Omental fat pad (tissue), 4 donors: ENCODE measurements around the gene C10orf62. TPM values are rescaled to one million over a fixed set of nuclear protein-coding genes. Genes with fewer than 3 reads are reported as not detected.
A peak's percentile ranks its signal among the peaks of the same experiment; 100 is the strongest.
"Not testable (repeated sequence)": the region's sequence is repeated elsewhere in the genome, so short reads cannot be mapped to it uniquely, and the experiment has no call there.

Experiments
- ATAC-seq: fragments of 150-250 bp; one replicate; pipeline ENCODE4 v1.9.1; 2016; ENCODE audit warnings: mild to moderate bottlenecking, moderate library complexity; ENCODE audit not compliant: low FRiP score
- DNase-seq: peaks from one replicate; pipeline ENCODE4 v3.0.0-alpha.2; 2019; ENCODE audit warnings: low spot score
- total RNA-seq, 4 donors: library from RNA; depleted of rRNA; stranded (reverse); fragments of >200 nt; gene quantifications; one replicate each; pipeline ENCODE4 v1.1.0, GENCODE V29; 2016
- TF ChIP-seq, protein P1 (sequence below), 3 donors: fragments of 450-650 bp; IDR thresholded peaks; one replicate each; pipeline ENCODE4 v1.5.1; 2016 to 2017; ENCODE audit warnings: antibody characterized with exemption in 3 of 3, mild to moderate bottlenecking in 3 of 3, moderate library complexity in 2 of 3

C10orf62 gene
- total RNA-seq, 4 donors from 2014 or later = 0.88 to 1.2 TPM; not detected in 2

- ATAC-seq = no peak
- no peak for DNase-seq
- TF ChIP-seq, protein P1, sequence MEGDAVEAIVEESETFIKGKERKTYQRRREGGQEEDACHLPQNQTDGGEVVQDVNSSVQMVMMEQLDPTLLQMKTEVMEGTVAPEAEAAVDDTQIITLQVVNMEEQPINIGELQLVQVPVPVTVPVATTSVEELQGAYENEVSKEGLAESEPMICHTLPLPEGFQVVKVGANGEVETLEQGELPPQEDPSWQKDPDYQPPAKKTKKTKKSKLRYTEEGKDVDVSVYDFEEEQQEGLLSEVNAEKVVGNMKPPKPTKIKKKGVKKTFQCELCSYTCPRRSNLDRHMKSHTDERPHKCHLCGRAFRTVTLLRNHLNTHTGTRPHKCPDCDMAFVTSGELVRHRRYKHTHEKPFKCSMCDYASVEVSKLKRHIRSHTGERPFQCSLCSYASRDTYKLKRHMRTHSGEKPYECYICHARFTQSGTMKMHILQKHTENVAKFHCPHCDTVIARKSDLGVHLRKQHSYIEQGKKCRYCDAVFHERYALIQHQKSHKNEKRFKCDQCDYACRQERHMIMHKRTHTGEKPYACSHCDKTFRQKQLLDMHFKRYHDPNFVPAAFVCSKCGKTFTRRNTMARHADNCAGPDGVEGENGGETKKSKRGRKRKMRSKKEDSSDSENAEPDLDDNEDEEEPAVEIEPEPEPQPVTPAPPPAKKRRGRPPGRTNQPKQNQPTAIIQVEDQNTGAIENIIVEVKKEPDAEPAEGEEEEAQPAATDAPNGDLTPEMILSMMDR (IDR thresholded peaks at IDR 0.05) = no peak
These were observed 41.6 kb downstream of the C10orf62 start for GRCh38 chr10:97631098-97631497.

DNA sequence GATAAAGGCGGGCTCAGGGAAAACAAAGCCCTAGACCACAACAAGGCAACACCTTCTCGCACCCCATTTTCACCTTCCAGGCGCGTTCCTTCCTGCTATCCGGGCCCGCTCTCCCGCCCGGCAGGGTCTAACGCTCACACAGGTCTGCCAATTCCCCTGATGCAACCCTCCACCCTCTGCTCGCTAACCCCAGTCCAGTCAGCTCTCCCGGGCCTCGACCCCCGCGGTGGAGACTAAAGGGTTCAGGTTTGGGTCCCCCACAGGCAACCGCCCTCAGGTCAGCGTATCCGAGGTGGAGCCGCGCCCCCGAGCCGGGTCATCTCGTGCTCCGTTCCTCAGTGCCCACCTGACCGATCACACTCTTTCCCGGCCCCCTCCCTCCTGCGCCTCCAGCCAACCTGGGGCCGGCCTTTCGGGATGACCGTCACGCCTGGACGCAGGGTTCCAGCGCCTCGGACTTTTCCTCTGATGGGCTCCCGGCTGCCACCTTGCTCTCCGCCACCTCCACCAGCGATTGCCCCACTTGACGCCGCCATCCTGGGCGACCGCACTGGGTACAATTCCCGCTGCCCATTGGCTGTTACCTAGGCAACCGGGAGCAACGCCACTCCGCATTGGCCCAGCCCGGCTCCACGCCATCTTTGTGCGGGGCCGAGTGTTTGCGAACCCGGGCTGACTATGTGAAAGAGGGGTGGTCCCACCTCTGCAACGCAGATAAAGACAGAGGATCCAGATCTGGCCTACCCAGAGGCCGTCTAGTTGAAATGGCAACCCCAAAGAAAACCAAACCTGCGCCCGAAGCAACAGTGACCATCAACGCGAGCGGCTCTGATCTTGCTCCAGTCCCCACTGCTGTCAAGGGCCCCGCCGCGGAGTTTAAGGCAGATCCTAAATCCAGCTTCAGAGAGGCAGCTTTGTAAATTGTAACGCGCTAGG, 43.7 kb downstream of the C10orf62 start, which contains the start of gene MORN4:
MORN4 (minus strand) TSS at position 552 of the 936 bp plus-strand sequence. CDS start 13,847 bp downstream, outside the sequence.
- TF ChIP-seq, protein P1 (IDR thresholded peaks at IDR 0.05) = no peak
- ATAC-seq (peak; percentile 99), DNase-seq (peak; percentile 84)

GRCh38 chr10:97633921-97634320, 44.4 kb downstream of the C10orf62 start:
- no peak for ATAC-seq

GRCh38 chr10:97635577-97635976, 46.1 kb downstream of the C10orf62 start:
- no peak for ATAC-seq
- TF ChIP-seq, protein P1 (IDR thresholded peaks at IDR 0.05) = no peak
- no peak for DNase-seq

More at GRCh38 chr10:97633921-97634320, 44.4 kb downstream of the C10orf62 start:
- TF ChIP-seq, protein P1 (IDR thresholded peaks at IDR 0.05) = no peak
- DNase-seq = no peak

DNA sequence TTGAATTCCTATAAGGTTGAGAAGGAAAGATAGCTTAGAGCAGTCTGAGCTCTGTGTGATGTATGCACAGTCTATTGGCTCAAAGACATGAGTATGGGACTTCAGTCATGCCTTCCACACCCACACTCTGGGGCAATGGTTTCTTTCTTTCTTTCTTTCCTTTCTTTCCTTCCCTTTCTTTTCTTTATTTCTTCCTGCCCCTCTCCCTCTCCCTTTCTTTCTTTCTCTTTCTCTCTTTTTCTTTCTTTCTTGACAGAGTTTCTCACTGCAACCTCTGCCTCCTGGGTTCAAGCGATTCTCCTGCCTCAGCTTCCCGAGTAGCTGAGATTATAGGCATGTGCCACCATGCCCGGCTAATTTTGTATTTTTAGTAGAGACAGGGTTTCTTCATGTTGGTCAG, 49.6 kb downstream of the C10orf62 start:
- not testable (repeated sequence) for DNase-seq, ATAC-seq

DNA sequence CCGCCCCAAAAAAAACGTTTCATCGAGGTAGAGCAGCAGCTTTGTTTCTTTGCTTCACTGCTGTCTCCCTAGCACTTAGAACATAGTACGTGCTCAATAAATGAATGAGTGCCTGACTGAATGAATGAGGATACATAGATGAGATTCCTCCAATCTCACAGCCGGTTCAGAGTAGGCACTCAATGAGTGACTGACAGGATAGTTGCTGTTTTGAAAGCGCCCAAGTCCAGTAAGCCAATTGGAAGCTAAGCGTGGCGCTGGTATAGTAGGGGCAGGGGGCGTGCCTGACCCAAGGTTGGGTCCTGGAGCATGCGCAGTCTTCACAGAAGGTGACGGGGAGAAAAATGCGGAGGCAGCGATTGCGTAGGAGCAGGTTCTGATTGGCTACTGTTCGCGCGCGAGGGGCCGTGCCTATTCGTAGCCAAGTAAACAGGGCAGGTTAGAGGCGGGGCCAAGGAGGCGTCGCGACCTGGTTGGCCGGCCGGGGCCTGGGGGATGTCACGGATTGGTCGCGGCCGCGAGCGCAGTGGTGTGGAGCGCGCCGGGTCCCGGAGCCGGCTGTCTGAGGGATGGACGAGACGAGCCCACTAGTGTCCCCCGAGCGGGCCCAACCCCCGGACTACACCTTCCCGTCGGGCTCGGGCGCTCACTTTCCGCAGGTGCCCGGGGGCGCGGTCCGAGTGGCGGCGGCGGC, 50.8 kb downstream of the C10orf62 start, which contains the start of gene PI4K2A:
PI4K2A (plus strand) TSS at position 498 of the 694 bp plus-strand sequence; CDS start at position 570, 72 bp downstream.
- DNase-seq (peak; percentile 97), ATAC-seq (peak; percentile 100)
- TF ChIP-seq, protein P1 (IDR thresholded peaks at IDR 0.05) = no peak

Other genes with a start within 250 kb of the C10orf62 start
- 10 to 100 TPM; 14.2 to 89.3 (median 18.7) TPM for gene RRP12, start 188.4 kb upstream of the C10orf62 start, total RNA-seq
- 100 to 1,000 TPM; 158 to 217 (median 207) TPM for gene PGAM1, start 163.5 kb upstream of the C10orf62 start, total RNA-seq
- 10 to 100 TPM; 17.4 to 25.9 (median 21.3) TPM for gene EXOSC1, start 143.7 kb upstream of the C10orf62 start, total RNA-seq
- 10 to 100 TPM; 27.7 to 43.5 (median 34.4) TPM for gene ZDHHC16, start 143.5 kb upstream of the C10orf62 start, total RNA-seq
- gene MMS19, start 91.3 kb upstream of the C10orf62 start, total RNA-seq = 100 to 1,000 TPM in 1 of 4 donors, 10 to 100 TPM in 3; 44.4 to 117 (median 64.7) TPM
- gene UBTD1, start 90.8 kb upstream of the C10orf62 start, total RNA-seq = 10 to 100 TPM; 15.6 to 22.8 (median 19.2) TPM
- 1 to 10 TPM in 1 of 4 donors, not detected in 3; 2.7 TPM for gene ANKRD2, start 16.9 kb upstream of the C10orf62 start, total RNA-seq
- 10 to 100 TPM in 1 of 4 donors, 1 to 10 TPM in 3; 3.3 to 11.7 (median 7.6) TPM for gene HOGA1, start 5.3 kb upstream of the C10orf62 start, total RNA-seq
- gene MORN4, start 43.8 kb downstream of the C10orf62 start, total RNA-seq = 1 to 10 TPM in 3 of 4 donors, under 1 TPM in 1; 0.36 to 5.3 (median 2.5) TPM
- 10 to 100 TPM; 11.7 to 33.9 (median 17.8) TPM for gene PI4K2A, start 51.0 kb downstream of the C10orf62 start, total RNA-seq
- gene AVPI1, start 97.5 kb downstream of the C10orf62 start, total RNA-seq = 100 to 1,000 TPM in 2 of 4 donors, 10 to 100 TPM in 2; 17.7 to 195 (median 69.0) TPM
- gene MARVELD1, start 124.0 kb downstream of the C10orf62 start, total RNA-seq = 10 to 100 TPM; 16.7 to 23.0 (median 21.3) TPM
- 10 to 100 TPM; 17.9 to 27.1 (median 20.7) TPM for gene ZFYVE27, start 147.4 kb downstream of the C10orf62 start, total RNA-seq
- 1 to 10 TPM in 1 of 4 donors, under 1 TPM in 2, not detected in 1; 0.56 to 4.1 (median 0.60) TPM for gene SFRP5, start 182.3 kb downstream of the C10orf62 start, total RNA-seq